Motor neuron (in vitro differentiated cells): ENCODE results near the gene RBM45. TPM values are rescaled to one million over a fixed set of nuclear protein-coding genes. Genes with fewer than 3 reads are reported as not detected.
"Not testable (repeated sequence)": the region's sequence is repeated elsewhere in the genome, so short reads cannot be mapped to it uniquely, and the experiment has no call there.

Experiments used
- ATAC-seq, 8 experiments: fragments of 200-7000 bp; cut with Tn5 transposase; replicated peaks in 6 of 8; 2 replicates each; pipeline ENCODE4 v1.8.0; 2021; ENCODE audit warnings: mild to moderate bottlenecking in 8 of 8, moderate library complexity in 8 of 8
- H3K27ac ChIP-seq, 2 donors: fragments of 250-450 bp; sonication (Bioruptor Pico); 2 replicates each; pipeline ENCODE4 v1.9.0; 2021; ENCODE audit warnings: antibody characterized with exemption in 2 of 2, mild to moderate bottlenecking in 2 of 2, moderate library complexity in 1 of 2
- H3K4me1 ChIP-seq, 2 donors: fragments of 250-450 bp; sonication (Bioruptor Pico); replicated peaks in 1 of 2; 2 replicates each; pipeline ENCODE4 v1.6.1; 2021; ENCODE audit warnings: antibody characterized with exemption in 2 of 2, mild to moderate bottlenecking in 2 of 2, moderate library complexity in 1 of 2
- H3K4me3 ChIP-seq, 5 donors: fragments of 250-450 bp; sonication (Bioruptor Pico); 2 replicates each; pipeline ENCODE4 v1.9.0; 2021; ENCODE audit warnings: antibody characterized with exemption in 5 of 5, mild to moderate bottlenecking in 5 of 5, moderate library complexity in 4 of 5
- WGBS, 10 experiments: fragments of 450-650 bp; shearing (Covaris generic); methylation state at CpG; one replicate each; pipeline ENCODE4 v1.0.0; 2022; 5-methylcytosine and 5-hydroxymethylcytosine counted together
- in situ Hi-C, 9 experiments: fragments of 400-800 bp; cut with MboI; loops; one replicate each; pipeline ENCODE4 v1.15.0; 2021; ENCODE audit warnings: low sequenced_read_pairs in 9 of 9, low pct_unique_long_range_greater_than_20kb in 2 of 9; ENCODE audit not compliant: unreplicated experiment in 9 of 9
- total RNA-seq, 8 experiments: library from RNA; unstranded; fragments of 300-600 nt; gene quantifications; 2 replicates each; pipeline versions ENCODE4 v1.2.3 to v1.2.4, GENCODE V29; 2022

The RBM45 gene
- total RNA-seq, 8 experiments from 2014 or later: 9.4 to 30.2 (median 15.5) TPM

- no peak for ATAC-seq
- H3K27ac ChIP-seq: no peak overlapping the region
- H3K4me1 ChIP-seq: no peaks in the 10 kb centered on the region
- no peak overlapping the region for H3K4me3 ChIP-seq
- in situ Hi-C loops: no loop called here
- 0 to 96% (median 77%) methylated on average over 1 to 4 of the region's 4 CpGs; no CpG with 5 or more reads in 1 of the 10 experiments for WGBS, 10 experiments
Observed at GRCh38 chr2:178152542-178152941, 40.3 kb downstream of the RBM45 start.

DNA sequence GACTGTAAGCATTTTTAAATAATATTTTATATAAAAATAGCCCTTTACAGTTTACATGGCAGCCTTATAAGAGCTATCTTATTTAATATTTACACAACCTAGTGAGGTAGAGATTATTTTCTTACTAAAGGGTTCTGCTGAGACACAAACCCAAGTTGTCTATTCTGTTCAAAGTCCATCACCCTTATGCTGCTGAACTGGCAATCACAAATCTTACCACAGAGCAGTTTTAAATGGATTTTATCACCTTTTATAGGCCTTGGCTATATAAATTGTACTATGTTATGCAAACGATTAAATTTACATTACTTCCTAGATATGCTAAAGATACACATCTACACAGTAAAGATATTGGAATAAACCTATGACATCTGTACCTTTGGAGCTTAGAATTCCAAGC lies 40.7 kb downstream of the RBM45 start:
- Histone ChIP-seq H3K4me3 (no peak overlapping the region), H3K27ac (no peak overlapping the region), H3K4me1 (no peaks in the 10 kb centered on the region)
- 0 to 75% (median 10%) methylated on average over 1 of the region's 1 CpG; no CpG with 5 or more reads in 4 of the 10 experiments for WGBS, 10 experiments
- no peak for ATAC-seq
- in situ Hi-C loops: no loop called here

DNA sequence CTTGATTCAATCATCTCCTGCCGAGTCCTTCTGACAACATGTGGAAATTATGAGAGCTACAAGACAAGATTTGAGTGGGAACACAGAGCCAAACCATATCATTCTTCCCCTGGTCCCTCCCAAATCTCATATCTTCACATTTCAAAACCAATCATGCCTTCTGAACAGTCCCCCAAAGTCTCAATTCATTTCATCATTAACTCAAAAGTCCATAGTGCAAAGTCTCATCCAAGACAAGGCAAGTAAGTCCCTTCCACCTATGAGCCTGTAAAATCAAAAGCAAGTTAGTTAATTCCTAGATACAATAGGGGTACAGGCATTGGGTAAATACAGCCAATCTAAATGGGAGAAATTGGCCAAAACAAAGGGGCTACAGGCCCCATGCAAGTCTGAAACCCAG lies 41.6 kb downstream of the RBM45 start:
- ATAC-seq: not testable (repeated sequence)
- WGBS, 10 experiments: 0 to 67% (median 50%) methylated on average over 1 of the region's 1 CpG; no CpG with 5 or more reads in 6 of the 10 experiments

DNA sequence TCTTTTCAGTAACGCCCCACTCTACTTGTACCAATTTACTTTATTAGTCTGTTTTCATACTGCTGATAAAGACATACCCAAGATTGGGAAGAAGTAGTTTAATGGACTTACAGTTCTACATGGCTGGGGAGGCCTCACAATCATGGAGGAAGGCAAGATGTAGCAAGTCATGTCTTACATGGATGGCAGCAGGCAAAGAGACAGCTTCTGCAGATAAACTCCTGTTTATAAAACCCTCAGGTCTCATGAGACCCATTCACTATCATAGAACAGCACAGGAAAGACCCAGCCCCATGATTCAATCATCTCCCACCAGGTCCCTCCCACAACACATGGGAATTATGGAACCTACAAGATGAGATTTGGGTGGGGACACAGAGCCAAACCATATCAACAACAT lies 43.3 kb downstream of the RBM45 start:
- no peak for ATAC-seq
- Histone ChIP-seq H3K4me1 (peaks cover 0 to 8% of the 10 kb centered on the region in 2 donors), H3K27ac (no peak overlapping the region), H3K4me3 (no peak overlapping the region)
- 63 to 100% (median 100%) methylated on average over 1 of the region's 1 CpG; no CpG with 5 or more reads in 3 of the 10 experiments for WGBS, 10 experiments
- in situ Hi-C loops: no loop called here

More for the DNA sequence above, 41.6 kb downstream of the RBM45 start:
- H3K4me3 ChIP-seq, in situ Hi-C loops, H3K4me1 ChIP-seq, H3K27ac ChIP-seq: not testable (repeated sequence)

DNA sequence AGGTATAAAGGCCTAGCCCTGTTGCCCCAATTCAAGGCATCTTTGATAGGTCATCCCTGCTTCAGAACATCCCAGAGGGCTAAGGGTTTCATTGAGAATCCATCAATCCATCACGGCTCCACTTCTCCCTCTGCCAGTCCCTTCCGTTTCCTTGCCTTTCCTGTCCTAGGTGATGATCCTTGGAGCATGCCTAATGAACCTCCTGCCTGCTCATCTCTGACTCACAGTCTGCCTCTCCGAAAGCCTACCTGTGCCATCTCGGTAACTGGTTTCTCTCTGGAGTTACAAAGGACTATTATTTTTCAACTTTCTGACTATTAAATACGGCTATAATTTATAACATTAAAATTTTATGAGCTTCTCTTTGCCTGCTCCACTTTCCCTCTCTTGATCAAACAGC lies 45.3 kb downstream of the RBM45 start:
- Histone ChIP-seq H3K4me1 (peaks cover 0 to 8% of the 10 kb centered on the region in 2 donors), H3K27ac (no peak overlapping the region), H3K4me3 (no peak overlapping the region)
- ATAC-seq: no peak
- 0 to 100% (median 89%) methylated on average over 1 to 5 of the region's 5 CpGs for WGBS, 10 experiments
- in situ Hi-C loops: no loop called here

GRCh38 chr2:178159966-178160365 lies 47.7 kb downstream of the RBM45 start:
- Histone ChIP-seq H3K4me3 (no peak overlapping the region), H3K27ac (no peak overlapping the region), H3K4me1 (peaks cover 0 to 8% of the 10 kb centered on the region in 2 donors)
- no peak for ATAC-seq
- WGBS, 10 experiments: 13 to 100% (median 77%) methylated on average over 1 of the region's 1 CpG; no CpG with 5 or more reads in 2 of the 10 experiments
- in situ Hi-C loops: no loop called here

- no peak overlapping the region for H3K4me3 ChIP-seq
- H3K4me1 ChIP-seq: peaks cover 0 to 8% of the 10 kb centered on the region in 2 donors
- in situ Hi-C loops: no loop called here
- WGBS, 10 experiments: 75 to 100% (median 100%) methylated on average over 1 of the region's 1 CpG
- H3K27ac ChIP-seq: no peak overlapping the region
- no peak for ATAC-seq
Observed at GRCh38 chr2:178160601-178161000, 48.4 kb downstream of the RBM45 start.

- 51 to 100% (median 73%) methylated on average over 1 to 4 of the region's 4 CpGs; no CpG with 5 or more reads in 1 of the 10 experiments for WGBS, 10 experiments
- in situ Hi-C loops: no loop called here
- peak in 2 of 8 experiments; percentile 46 to 88 for ATAC-seq
- Histone ChIP-seq H3K27ac (no peak overlapping the region), H3K4me1 (peaks cover 0 to 7% of the 10 kb centered on the region in 2 donors), H3K4me3 (no peak overlapping the region)
Observed at GRCh38 chr2:178163395-178163794, 51.2 kb downstream of the RBM45 start.

- Histone ChIP-seq H3K27ac (no peak overlapping the region), H3K4me3 (no peak overlapping the region), H3K4me1 (peaks cover 0 to 3% of the 10 kb centered on the region in 2 donors)
- 40 to 100% (median 80%) methylated on average over 1 of the region's 1 CpG; no CpG with 5 or more reads in 4 of the 10 experiments for WGBS, 10 experiments
- peak in 1 of 8 experiments; percentile 40 for ATAC-seq
- in situ Hi-C loops: no loop called here
Observed at GRCh38 chr2:178163911-178164310, 51.7 kb downstream of the RBM45 start.

DNA sequence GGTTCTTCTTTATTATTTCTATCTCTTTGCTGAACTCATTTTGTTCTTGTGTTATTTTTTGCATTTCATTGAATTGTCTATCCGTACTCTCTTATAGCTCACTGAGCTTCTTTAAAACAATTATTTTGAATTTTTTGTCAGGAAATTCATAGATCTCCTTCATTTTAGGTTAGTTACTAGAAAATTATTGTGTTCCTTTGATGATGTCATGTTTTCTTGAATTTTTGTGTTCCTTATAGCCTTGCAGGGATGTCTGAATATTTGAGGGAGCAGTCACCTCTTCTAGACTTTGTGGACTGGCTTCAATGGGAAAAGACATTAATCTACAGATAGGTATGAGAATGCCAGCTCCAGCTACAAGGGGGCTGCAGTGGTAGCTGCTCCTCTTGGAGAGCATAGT lies 61.4 kb downstream of the RBM45 start:
- in situ Hi-C loops: no loop called here
- H3K4me3 ChIP-seq: no peak overlapping the region
- 92 to 100% (median 100%) methylated on average over 1 of the region's 1 CpG for WGBS, 10 experiments

DNA sequence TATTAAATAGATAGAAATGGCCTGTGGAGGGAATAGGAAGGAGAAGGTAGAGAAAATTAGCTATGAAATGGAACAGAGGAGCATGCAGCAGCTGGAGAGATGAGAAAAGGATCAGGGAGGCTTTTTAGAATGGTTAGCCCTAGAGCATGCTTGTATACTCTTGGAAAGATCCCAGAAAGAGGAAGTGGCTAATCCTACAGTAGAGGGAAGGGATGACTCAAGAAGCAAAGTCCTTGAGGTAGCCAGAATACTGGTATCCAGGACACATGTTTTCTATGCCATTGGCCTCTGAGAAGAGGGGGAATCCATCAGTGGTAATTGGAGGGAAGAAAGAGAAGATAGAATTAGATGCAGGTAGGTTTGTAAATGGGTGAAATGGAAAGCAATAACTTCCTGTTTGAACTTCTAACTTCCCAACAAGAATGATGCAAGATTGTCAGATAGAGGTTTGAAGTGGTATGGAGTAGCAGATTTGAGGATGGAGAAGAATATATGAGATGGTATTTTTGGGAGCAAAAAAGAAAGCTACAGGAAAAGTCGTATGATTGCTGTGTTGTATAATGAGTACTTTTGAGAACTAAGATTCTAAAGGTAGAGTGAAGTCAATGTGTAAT lies 64.9 kb downstream of the RBM45 start:
- Histone ChIP-seq H3K4me3 (no peak overlapping the region), H3K4me1 (no peaks in the 10 kb centered on the region), H3K27ac (no peak overlapping the region)
- WGBS, 10 experiments: 20 to 100% (median 85%) methylated on average over 1 of the region's 1 CpG
- ATAC-seq: peak in 1 of 8 experiments; percentile 22
- in situ Hi-C loops: no loop called here

More for the DNA sequence above, 61.4 kb downstream of the RBM45 start:
- Histone ChIP-seq H3K27ac (no peak overlapping the region), H3K4me1 (no peaks in the 10 kb centered on the region)
- no peak for ATAC-seq
